GM12872 (cell line): ENCODE measurements around the gene CASKIN2.
A peak's percentile ranks its signal among the peaks of the same experiment; 100 is the strongest.

Experiments
- TF ChIP-seq, protein P1 (sequence below): IDR thresholded peaks from 3 replicates; pipeline ENCODE4 v1.5.1; 2011; ENCODE audit warnings: low read depth, mild to moderate bottlenecking, low read length, moderate library complexity; ENCODE audit not compliant: insufficient read depth

The CASKIN2 gene

DNA sequence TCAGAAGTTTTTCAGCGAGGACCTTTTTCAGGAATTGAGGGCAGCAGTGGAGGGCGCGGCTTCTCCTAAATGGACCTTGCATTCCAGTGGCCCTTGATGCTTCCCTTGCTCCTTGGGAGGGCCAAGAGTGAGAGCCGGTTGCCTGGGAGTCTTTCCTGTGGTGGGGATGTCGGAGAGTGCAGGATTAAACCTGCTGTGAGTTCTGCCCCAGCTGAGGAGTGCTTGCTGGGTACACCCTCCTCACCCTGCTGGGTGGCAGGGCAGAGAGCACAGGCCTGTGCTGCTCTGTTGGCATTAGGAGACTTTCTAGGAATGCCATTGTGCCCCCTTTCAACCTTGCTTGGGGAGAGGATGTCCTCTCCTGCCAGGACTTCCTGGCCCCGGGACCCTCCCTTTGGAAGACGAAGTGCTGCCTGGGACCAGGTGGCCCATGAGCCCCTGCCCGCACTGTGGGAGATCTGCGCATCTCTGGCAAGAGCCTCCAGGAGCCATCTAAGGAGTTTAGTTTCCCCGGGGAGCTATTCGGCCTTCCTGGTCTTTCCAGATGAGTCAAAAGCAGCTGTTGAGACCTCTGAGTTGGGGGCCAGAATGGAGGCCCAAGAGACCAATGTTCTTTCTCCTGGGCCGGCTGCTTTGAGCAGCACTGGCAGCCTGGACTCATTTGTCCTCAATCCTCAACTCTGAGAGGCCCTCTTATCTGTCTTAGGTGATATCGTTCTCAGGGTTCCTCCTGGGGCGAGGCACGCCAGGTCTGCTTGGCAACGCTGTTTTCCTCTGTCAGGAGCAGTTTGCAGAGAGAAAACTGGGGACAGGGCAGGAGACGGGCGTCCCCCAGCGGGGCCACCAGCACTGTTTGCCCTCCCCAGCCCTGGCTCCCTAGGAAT is 15.7 kb upstream of the CASKIN2 start:
- TF ChIP-seq, protein P1, sequence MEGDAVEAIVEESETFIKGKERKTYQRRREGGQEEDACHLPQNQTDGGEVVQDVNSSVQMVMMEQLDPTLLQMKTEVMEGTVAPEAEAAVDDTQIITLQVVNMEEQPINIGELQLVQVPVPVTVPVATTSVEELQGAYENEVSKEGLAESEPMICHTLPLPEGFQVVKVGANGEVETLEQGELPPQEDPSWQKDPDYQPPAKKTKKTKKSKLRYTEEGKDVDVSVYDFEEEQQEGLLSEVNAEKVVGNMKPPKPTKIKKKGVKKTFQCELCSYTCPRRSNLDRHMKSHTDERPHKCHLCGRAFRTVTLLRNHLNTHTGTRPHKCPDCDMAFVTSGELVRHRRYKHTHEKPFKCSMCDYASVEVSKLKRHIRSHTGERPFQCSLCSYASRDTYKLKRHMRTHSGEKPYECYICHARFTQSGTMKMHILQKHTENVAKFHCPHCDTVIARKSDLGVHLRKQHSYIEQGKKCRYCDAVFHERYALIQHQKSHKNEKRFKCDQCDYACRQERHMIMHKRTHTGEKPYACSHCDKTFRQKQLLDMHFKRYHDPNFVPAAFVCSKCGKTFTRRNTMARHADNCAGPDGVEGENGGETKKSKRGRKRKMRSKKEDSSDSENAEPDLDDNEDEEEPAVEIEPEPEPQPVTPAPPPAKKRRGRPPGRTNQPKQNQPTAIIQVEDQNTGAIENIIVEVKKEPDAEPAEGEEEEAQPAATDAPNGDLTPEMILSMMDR = no peak

DNA sequence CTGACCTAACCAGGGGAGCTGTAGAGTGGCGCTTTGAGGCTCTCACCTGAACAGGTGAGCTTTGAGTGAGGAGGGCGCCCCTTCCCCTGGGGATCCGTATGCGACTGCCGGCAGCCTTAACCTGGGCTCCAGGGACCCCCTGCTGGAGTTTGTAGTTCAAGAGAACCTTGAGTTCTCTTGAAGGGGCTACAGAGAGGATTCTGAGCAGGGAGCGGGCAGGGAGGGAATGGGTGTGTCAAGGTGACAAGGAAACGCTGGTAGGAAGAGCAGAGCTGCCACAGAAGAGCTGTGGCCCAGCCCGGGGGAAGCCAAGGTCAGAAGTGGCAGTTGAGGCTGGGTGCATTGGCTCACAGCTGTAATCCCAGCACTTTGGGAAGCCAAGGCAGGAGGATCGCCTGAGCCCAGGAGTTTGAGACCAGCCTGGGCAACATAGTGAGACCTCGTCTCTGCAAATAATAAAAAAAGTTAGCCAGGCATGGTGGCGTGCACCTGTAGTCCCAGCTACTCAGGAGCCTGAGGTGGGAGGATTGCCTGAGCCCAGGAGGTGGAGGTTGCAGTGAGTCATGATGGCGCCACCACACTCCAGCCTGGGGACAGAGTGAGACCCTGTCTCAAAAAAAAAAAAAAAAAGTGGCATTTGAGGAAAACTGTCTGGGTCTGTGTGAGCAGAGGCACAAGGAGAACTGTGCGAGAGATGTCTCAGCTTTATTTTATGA is 11.4 kb upstream of the CASKIN2 start:
- TF ChIP-seq, protein P1 = no peak

DNA sequence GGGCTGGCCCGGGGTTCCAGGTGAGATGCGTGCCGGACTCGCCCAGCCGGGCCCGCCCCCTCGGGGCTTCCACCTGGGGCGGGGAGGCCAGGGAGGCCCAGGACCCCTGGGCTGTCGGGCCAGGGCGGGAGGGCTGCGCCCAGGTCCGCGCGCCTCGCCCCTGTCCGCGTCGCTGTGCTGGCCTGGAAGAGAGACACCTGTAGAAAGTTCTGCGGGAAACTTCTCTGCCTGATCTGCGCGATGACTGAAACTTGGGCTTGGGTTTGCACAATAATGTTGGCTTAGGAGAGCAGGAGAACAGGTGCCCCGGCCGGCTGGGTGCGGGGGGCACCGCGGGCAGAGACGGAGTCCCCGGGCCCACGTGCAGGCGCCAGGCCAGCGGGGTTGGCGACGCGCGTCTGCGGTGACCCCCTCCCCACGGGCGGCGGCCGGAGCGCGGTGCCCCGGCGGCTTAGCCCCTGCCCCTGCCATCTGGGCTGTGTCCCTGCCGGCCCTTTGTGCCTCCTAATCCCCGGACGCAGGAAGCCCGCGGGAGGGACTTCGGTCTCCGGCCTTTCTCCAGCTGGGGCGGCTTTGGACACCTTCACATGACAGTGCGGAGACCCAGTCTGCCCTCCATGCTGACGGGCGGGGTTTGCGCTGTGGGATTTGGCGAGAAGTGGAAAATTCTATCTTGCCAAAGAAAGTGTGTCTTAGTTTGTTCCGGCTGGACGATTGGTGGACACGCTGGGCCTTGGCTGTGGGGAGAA is 10.6 kb upstream of the CASKIN2 start:
- TF ChIP-seq, protein P1 = no peak

DNA sequence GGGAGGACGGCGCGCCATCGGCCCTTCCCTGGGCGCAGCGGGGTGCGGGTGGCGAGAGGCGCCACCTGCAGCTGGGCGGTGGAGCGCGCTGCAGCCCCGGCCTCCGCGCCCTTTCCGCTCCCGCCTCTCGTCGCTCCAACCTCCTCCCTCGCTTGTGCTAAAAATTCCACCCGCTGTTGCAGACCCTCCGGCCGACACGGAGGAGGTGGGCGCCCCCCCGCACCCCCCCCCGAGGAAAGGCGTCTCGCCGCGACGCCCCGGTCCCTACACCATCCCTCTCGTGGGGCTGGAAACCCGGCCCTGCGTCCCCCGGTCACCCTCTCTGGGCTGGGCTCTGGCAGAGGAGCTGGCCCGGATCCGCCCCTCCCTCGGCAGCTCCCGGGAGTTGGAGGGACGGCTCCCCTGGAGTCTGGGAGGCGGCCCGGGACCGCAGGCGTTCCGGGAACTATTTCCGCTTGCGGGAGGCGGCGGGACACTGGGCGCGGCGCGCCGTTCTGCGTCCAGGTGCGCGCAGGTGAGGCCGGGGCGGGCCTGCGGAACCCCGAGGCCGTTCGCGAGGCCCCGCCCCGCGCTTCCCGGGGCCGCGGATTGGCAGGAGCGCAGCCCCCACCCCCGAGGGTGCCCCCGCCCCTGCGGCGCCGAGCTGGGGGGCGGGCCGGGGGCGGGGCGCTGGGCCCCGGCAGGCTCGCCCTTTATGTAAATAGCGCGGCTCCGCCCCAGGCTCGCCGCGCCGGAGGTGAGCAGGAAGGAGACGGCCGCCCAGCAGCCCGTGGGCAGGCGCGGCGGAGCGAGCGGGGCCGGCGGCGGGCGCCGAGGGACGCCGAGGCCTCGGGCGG is 9.9 kb upstream of the CASKIN2 start, which contains the start of gene LLGL2:
TSS of gene LLGL2 (plus strand) at position 728 of the 836 bp plus-strand sequence. CDS start 17,730 bp downstream, outside the sequence.
- TF ChIP-seq, protein P1 = peak; percentile 49

DNA sequence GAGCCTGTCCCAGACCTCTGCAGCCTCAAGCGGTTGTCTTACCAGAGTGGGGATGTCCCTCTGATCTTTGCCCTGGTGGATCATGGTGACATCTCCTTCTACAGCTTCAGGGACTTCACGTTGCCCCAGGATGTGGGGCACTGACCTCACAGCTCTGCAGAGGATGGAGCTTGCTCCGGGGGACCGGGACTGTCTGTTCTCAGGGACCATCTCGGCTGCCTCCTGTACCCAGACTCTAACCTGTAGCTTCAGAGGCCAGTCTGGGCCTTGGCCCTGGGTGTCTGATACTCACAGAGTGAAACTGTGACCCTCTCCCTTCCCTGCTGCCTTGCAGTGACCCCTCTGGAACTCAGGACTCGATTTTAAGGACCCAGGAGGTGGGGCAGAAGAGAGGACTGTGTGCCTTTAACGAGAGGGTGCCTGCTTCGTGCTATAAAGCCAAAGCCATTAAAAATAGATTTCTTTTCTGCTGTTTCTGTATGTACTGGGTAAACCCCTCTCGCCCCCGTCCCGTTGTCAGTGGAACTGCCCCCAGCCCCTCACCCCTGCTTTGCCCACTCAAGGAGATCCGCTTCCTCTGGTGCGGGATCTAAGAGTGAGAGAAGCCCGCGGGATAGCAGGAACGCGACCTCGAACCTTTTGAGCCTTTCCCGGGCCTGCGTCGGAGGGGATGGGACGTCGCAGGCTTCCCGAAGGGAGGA is 9.1 kb upstream of the CASKIN2 start:
- TF ChIP-seq, protein P1 = no peak

DNA sequence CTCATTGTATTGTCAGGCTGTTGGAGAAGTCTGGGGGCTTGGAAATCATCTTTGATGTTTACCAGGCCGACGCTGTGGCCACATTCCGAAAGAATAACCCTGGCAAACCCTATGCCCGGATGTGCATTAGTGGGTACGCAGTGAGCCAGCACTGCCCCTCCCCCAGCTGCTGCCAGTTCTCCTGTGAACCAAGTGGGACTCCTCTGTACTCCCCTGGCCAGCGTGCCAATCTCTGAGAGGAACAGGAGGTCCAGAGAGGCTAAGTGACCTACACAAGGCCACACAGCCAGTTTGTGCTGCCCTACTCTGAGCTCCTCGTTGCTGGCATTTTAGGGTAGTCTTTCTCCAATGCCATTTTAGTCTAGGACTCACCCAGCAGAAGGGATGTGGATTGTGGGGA is 8.3 kb upstream of the CASKIN2 start:
- TF ChIP-seq, protein P1 = no peak
